Dermis blood vessel endothelial cell (primary cell): Measurements from ENCODE around the gene DNAH10. TPM values are rescaled to one million over a fixed set of nuclear protein-coding genes. Genes with fewer than 3 reads are reported as not detected.
A peak's percentile ranks its signal among the peaks of the same experiment; 100 is the strongest.

Experiments used
- DNase-seq: peaks from one replicate; pipeline ENCODE4 v3.0.0; 2010
- total RNA-seq: library from RNA; depleted of rRNA; stranded (reverse); fragments of >200 nt; gene quantifications from 2 replicates; pipeline ENCODE4 v1.2.3, GENCODE V29; 2014

Gene DNAH10
- total RNA-seq, 1 donor from 2014 or later = not detected

- no peak for DNase-seq
These were observed 214.2 kb downstream of the DNAH10 start for GRCh38 chr12:123976227-123976826.

GRCh38 chr12:123979566-123979965, 217.5 kb downstream of the DNAH10 start:
- no peak for DNase-seq

- DNase-seq = no peak
These were observed 220.2 kb downstream of the DNAH10 start for GRCh38 chr12:123982269-123982668.

GRCh38 chr12:123983822-123984485, 221.9 kb downstream of the DNAH10 start:
- peak; percentile 86 for DNase-seq

DNA sequence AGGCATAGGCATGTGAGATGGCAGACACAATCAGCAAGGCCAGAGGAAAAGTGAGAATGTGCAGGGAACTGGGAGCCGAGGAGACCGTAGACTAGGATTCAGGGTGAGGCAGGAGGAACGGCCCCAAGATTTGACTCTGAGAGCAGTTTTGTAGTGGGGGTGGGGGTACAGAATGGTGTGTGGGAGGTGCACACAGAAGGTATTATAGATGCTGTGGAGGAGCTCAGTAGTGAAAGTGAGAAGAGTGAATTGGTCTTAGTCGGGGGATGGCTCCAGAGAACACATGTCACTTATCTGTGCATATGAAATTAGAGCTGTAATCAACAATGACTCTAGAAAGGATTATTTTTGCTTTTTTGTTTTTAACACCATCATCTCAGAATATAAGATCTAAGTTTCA, 222.8 kb downstream of the DNAH10 start:
- DNase-seq = no peak

Other genes with a start within 250 kb of the DNAH10 start
- gene RILPL1, start 228.6 kb upstream of the DNAH10 start, total RNA-seq = 6.0 and 7.4 TPM in 2 replicates
- gene TMED2, start 177.7 kb upstream of the DNAH10 start, total RNA-seq = 359 and 361 TPM in 2 replicates
- gene DDX55, start 160.2 kb upstream of the DNAH10 start, total RNA-seq = 16.6 and 18.2 TPM in 2 replicates
- 77.3 and 96.1 TPM in 2 replicates for gene EIF2B1, start 128.6 kb upstream of the DNAH10 start, total RNA-seq
- gene GTF2H3, start 128.5 kb upstream of the DNAH10 start, total RNA-seq = 38.5 and 50.7 TPM in 2 replicates
- gene TCTN2, start 91.2 kb upstream of the DNAH10 start, total RNA-seq = 6.5 and 8.0 TPM in 2 replicates
- 34.7 and 47.1 TPM in 2 replicates for gene ATP6V0A2, start 49.9 kb upstream of the DNAH10 start, total RNA-seq
- 8.8 and 10.4 TPM in 2 replicates for gene CCDC92, start 210.5 kb downstream of the DNAH10 start, total RNA-seq
- gene ZNF664, start 210.9 kb downstream of the DNAH10 start, total RNA-seq = 51.1 and 68.9 TPM in 2 replicates